Heart right ventricle (tissue), 16 donors: ENCODE results near the gene ANLN. TPM values are rescaled to one million over a fixed set of nuclear protein-coding genes. Genes with fewer than 3 reads are reported as not detected.

ENCODE experiments used
- ATAC-seq, 8 donors: fragments of 200-7000 bp; cut with Tn5 transposase; one replicate each; pipeline ENCODE4 v1.9.1; 2020; ENCODE audit warnings: mild to moderate bottlenecking in 8 of 8, moderate library complexity in 8 of 8, moderate number of reproducible peaks in 1 of 8
- DNase-seq, 2 donors: peaks; one replicate each; pipeline ENCODE4 v3.0.0-alpha.2; 2020
- H3K27ac ChIP-seq, 10 donors: fragments of 200-600 bp; sonication (generic) in 2 of 10; one replicate each; pipeline versions ENCODE4 v1.5.0 to v1.8.0; 2020 to 2022; ENCODE audit warnings: mild to moderate bottlenecking in 3 of 10
- H3K27me3 ChIP-seq, 7 donors: fragments of 200-600 bp; one replicate each; pipeline ENCODE4 v1.8.0; 2021 to 2022; ENCODE audit warnings: mild to moderate bottlenecking in 2 of 7
- H3K36me3 ChIP-seq, 9 donors: fragments of 200-600 bp; sonication (generic) in 1 of 9; one replicate each; pipeline versions ENCODE4 v1.5.0 to v1.8.0; 2020 to 2022; ENCODE audit warnings: mild to moderate bottlenecking in 2 of 9
- H3K4me1 ChIP-seq, 9 donors: fragments of 200-600 bp; sonication (generic) in 1 of 9; one replicate each; pipeline versions ENCODE4 v1.5.0 to v1.8.0; 2020 to 2022; ENCODE audit warnings: mild to moderate bottlenecking in 4 of 9
- H3K4me3 ChIP-seq, 10 donors: fragments of 200-600 bp; sonication (generic) in 2 of 10; one replicate each; pipeline versions ENCODE4 v1.5.0 to v1.8.0; 2020 to 2022; ENCODE audit warnings: mild to moderate bottlenecking in 7 of 10, moderate library complexity in 2 of 10
- H3K9me3 ChIP-seq, 11 donors: fragments of 200-600 bp in 10 of 11; sonication (generic) in 2 of 11; one replicate each; pipeline versions ENCODE4 v1.5.0 to v1.8.0; 2013 to 2022; ENCODE audit warnings: mild to moderate bottlenecking in 2 of 11, control low read depth in 1 of 11, moderate library complexity in 1 of 11
- CTCF ChIP-seq, 9 donors: fragments of 200-600 bp; sonication (generic) in 2 of 9; IDR thresholded peaks; one replicate each; pipeline versions ENCODE4 v1.5.0 to v1.8.0; 2021 to 2022; ENCODE audit warnings: antibody characterized with exemption in 9 of 9, mild to moderate bottlenecking in 5 of 9, moderate library complexity in 1 of 9
- WGBS, 2 donors: extraction: QIAGEN DNeasy Blood & Tissue Kit; methylation state at CpG; one replicate each; pipeline ENCODE4 v1.1.7; 2013; ENCODE audit warnings: inconsistent platforms in 1 of 2; 5-methylcytosine and 5-hydroxymethylcytosine counted together
- intact Hi-C, 10 donors: fragments of 100-400 bp; cut with DNase I; formaldehyde crosslinking; loops; one replicate each; pipeline versions ENCODE4 v1.11.1 to v1.14.2; 2022
- long read RNA-seq, 3 donors: library from polyadenylated mRNA; unstranded; transcript quantifications; one replicate each; pipeline ENCODE4 v2.0.0, GENCODE V29; 2020 to 2021
- polyA plus RNA-seq, 2 donors: library from polyadenylated mRNA; stranded (reverse); fragments of 200-250 nt; gene quantifications; one replicate each; pipeline ENCODE4 v1.2.3, GENCODE V29; 2013
- total RNA-seq, 10 donors: library from RNA; stranded (reverse); fragmentation: NEBNext Ultra II Directional in 3 of 10; extraction: Animal tissue kit (Norgen Biotek cat#: 25700) in 3 of 10; gene quantifications; one replicate each; pipeline versions ENCODE4 v1.2.1 to v1.2.4, GENCODE V29; 2021 to 2023
- donor health status: Arrhythmogenic right ventricular cardiomyopathy.
- donor health status: ischemic (EF 13 %, LVEDD 7.1; RV severe dilation, severe dysfunction).
- donor health status: healthy with polysubstance abuse.
- donor health status: DM: no; HTN: yes; CAD: no.
- donor health status: DM: no; HTN: no; CAD: no.
- donor health status: ischemic (EF 25% LVEDD 6.9; RV normal size, moderate dysfunction).
- donor health status: ischemic (EF 25% LVEDD 5.7; RV mildly dilated, moderate dysfunction).
- donor health status: healthy.
- donor health status: DM: yes; HTN: yes; CAD: no.
- donor health status: Ischemic cardiomyopathy.
- donor health status: ischemic (EF 35%, LVEDD 5.7; RV mildly dilated, moderate dysfunction).
- donor health status: nonischemic (EF 11% LVEDD 7.7; RV severe dilation, severe dysfunction).
- donor health status: DM: yes; HTN: yes; CAD: no.
- donor health status: PGD.
- donor health status: ischemic (EF 29% LVEDD 5.4; RV normal size, mild dysfunction).
- donor health status: nonischemic (EF 23%, LVEDD 6.1; RV moderate dilation, normal function).

Gene ANLN
- total RNA-seq (10 to 100 TPM in 1 of 10 donors, 1 to 10 TPM in 9; 1.3 to 13.4 (median 2.1) TPM), polyA plus RNA-seq (under 1 TPM; 0.38 to 0.51 TPM)
- long read RNA-seq, donor 1: 0 reads
- long read RNA-seq, donor 2: 0 reads
- long read RNA-seq, donor 3: 0 reads

GRCh38 chr7:36389371-36390198, at the start of gene ANLN:
TSS of gene ANLN (plus strand) at chr7:36389862. CDS start at chr7:36390027, 165 bp downstream.
- intact Hi-C loops: no loop called here
- Histone ChIP-seq H3K4me1 (peaks cover 2 to 30% (median 18%) of the 10 kb centered on the region in 9 donors), H3K27ac (peak within 1 kb of the TSS in 9 of 10 donors; percentile 23 to 83 (median 64)), H3K9me3 (no peaks in the 10 kb centered on the region), H3K36me3 (no peaks in the 10 kb centered on the region), H3K4me3 (peak within 1 kb of the TSS; percentile 51 to 89 (median 68)), H3K27me3 (no peaks in the 10 kb centered on the region)
- WGBS, 2 donors: 3 to 4% methylated on average over 68 of the region's 68 CpGs
- ATAC-seq: peak; percentile 99 to 100 (median 100)
- peak; percentile 90 to 91 for DNase-seq
- TF ChIP-seq CTCF (IDR thresholded peaks at IDR 0.05): no peak

DNA sequence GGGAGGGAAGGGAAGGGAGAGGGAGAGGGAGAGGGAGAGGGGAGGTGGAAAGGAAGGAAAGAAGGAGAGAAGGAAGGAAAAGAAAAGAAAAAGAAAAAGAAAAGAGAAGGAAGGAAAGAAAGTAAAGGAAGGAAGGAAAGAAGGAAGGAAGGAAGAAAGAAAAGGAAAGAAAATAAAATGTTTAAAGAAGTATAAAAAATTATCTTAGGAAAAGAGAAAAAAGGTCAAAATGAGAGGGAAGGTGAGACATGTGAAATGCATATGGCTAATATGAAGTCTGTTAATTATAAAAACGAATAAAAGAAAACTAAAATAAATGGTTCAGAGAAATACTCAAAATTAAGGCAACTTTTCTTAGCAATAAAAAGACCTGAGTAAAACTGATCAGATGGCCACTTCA, 46.1 kb upstream of the ANLN start:
- Histone ChIP-seq H3K36me3 (no peaks in the 10 kb centered on the region), H3K4me1 (no peaks in the 10 kb centered on the region), H3K4me3 (no peak overlapping the region), H3K27me3 (no peaks in the 10 kb centered on the region), H3K9me3 (peaks cover 0 to 2% (median 0%) of the 10 kb centered on the region in 11 donors), H3K27ac (no peak overlapping the region)
- TF ChIP-seq CTCF (IDR thresholded peaks at IDR 0.05): no peak
- ATAC-seq (no peak), DNase-seq (no peak)
- 88 to 93% methylated on average over 1 of the region's 1 CpG for WGBS, 2 donors
- intact Hi-C loops: no loop called here

DNA sequence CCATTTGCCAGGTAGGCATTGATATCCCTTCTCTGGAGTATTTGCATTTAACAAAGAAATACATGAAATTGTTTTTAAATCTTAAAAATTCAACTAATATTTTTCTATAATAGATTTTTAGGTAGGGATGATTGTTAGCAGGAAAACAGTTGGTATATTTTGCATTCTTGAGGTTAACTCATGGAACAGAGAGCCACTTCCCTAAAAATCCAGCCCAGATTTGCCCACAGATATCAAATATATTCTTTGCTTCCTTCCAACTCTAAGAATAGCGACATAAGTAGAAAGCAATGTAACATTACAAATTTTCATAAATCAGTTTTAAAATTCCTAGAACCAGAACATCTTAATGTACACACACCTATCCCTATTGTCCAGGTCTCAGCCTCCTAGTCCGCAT, 45.0 kb upstream of the ANLN start:
- TF ChIP-seq CTCF (IDR thresholded peaks at IDR 0.05): no peak
- peaks cover 0 to 2% (median 0%) of the 10 kb centered on the region in 11 donors for H3K9me3 ChIP-seq
- H3K4me1 ChIP-seq: no peaks in the 10 kb centered on the region
- no peaks in the 10 kb centered on the region for H3K36me3 ChIP-seq
- 83 to 88% methylated on average over 2 of the region's 2 CpGs for WGBS, 2 donors
- no peak overlapping the region for H3K4me3 ChIP-seq
- intact Hi-C loops: no loop called here
- H3K27me3 ChIP-seq: no peaks in the 10 kb centered on the region
- DNase-seq (no peak), ATAC-seq (no peak)
- H3K27ac ChIP-seq: no peak overlapping the region

GRCh38 chr7:36346260-36346831, 43.3 kb upstream of the ANLN start:
- Histone ChIP-seq H3K27me3 (no peaks in the 10 kb centered on the region), H3K9me3 (peaks cover 0 to 2% (median 0%) of the 10 kb centered on the region in 11 donors), H3K36me3 (no peaks in the 10 kb centered on the region), H3K4me1 (no peaks in the 10 kb centered on the region), H3K27ac (no peak overlapping the region), H3K4me3 (no peak overlapping the region)
- 91 to 96% methylated on average over 6 of the region's 6 CpGs for WGBS, 2 donors
- DNase-seq: no peak
- intact Hi-C loops: no loop called here
- no peak for TF ChIP-seq CTCF (IDR thresholded peaks at IDR 0.05)
- no peak for ATAC-seq
